Measurements from ENCODE around the gene WRNIP1. TPM values are rescaled to one million over a fixed set of nuclear protein-coding genes. Genes with fewer than 3 reads are reported as not detected.

WRNIP1 gene
- total and polyA plus RNA-seq, 8 donors, result 29.7 to 196 (median 38.5) TPM

GRCh38 chr6:2732503-2733089, 32.6 kb upstream of the WRNIP1 start:
- Histone ChIP-seq H3K27me3 (no peaks in the 10 kb centered on the region), H3K4me1 (peaks cover 0 to 38% (median 12%) of the 10 kb centered on the region in 4 donors), H3K36me3 (no peaks in the 10 kb centered on the region), H3K4me3 (no peak overlapping the region), H3K27ac (peak overlapping the region in 3 of 5 donors; percentile 16 to 41 (median 33)), H3K9me3 (no peaks in the 10 kb centered on the region)
- peak in 1 of 2 donors; percentile 31 for DNase-seq
- TF ChIP-seq EP300 (IDR thresholded peaks at IDR 0.05) (no peak), POLR2A (IDR thresholded peaks at IDR 0.05) (no peak), POLR2AphosphoS5 (IDR thresholded peaks at IDR 0.05) (no peak)
- TF ChIP-seq, protein P1, sequence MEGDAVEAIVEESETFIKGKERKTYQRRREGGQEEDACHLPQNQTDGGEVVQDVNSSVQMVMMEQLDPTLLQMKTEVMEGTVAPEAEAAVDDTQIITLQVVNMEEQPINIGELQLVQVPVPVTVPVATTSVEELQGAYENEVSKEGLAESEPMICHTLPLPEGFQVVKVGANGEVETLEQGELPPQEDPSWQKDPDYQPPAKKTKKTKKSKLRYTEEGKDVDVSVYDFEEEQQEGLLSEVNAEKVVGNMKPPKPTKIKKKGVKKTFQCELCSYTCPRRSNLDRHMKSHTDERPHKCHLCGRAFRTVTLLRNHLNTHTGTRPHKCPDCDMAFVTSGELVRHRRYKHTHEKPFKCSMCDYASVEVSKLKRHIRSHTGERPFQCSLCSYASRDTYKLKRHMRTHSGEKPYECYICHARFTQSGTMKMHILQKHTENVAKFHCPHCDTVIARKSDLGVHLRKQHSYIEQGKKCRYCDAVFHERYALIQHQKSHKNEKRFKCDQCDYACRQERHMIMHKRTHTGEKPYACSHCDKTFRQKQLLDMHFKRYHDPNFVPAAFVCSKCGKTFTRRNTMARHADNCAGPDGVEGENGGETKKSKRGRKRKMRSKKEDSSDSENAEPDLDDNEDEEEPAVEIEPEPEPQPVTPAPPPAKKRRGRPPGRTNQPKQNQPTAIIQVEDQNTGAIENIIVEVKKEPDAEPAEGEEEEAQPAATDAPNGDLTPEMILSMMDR (IDR thresholded peaks at IDR 0.05), result no peak
- 17 to 48% (median 38%) methylated on average over 3 to 5 of the region's 5 CpGs for WGBS, 5 donors
- intact Hi-C loops (cut with DNase I; ENCODE audit: low total_unique reads), result no loop called here

DNA sequence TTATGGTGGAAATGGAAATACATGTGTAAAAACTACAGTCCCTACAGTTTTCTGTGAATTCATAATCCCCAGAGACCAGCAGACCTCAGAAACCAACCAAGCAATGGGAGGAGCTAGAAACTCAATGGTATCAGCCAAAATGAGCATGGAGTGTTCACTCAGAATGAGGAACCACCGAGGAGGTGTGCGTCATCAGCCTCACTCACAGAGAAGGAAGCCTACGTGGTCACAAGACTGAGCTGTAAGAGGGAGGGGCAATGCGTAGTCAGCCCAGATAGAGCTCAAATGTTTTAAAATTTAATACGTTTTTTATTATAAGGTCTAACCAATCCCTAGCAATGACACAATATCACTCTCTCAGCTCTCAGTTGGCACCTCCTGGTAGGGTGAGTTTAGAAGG, 31.9 kb upstream of the WRNIP1 start:
- peaks cover 0 to 41% (median 14%) of the 10 kb centered on the region in 4 donors for H3K4me1 ChIP-seq
- 70 to 85% (median 79%) methylated on average over 5 of the region's 5 CpGs for WGBS, 5 donors
- peak; percentile 39 to 59 for DNase-seq
- no peaks in the 10 kb centered on the region for H3K27me3 ChIP-seq
- no peaks in the 10 kb centered on the region for H3K36me3 ChIP-seq
- no peaks in the 10 kb centered on the region for H3K9me3 ChIP-seq
- H3K4me3 ChIP-seq, result no peak overlapping the region
- intact Hi-C loops (cut with DNase I; ENCODE audit: low total_unique reads), result no loop called here
- TF ChIP-seq, protein P1 (IDR thresholded peaks at IDR 0.05), result no peak
- TF ChIP-seq EP300 (IDR thresholded peaks at IDR 0.05), result no peak
- TF ChIP-seq POLR2AphosphoS5 (IDR thresholded peaks at IDR 0.05), result no peak
- no peak for TF ChIP-seq POLR2A (IDR thresholded peaks at IDR 0.05)
- H3K27ac ChIP-seq, result peak overlapping the region in 3 of 5 donors; percentile 16 to 40 (median 33)

DNA sequence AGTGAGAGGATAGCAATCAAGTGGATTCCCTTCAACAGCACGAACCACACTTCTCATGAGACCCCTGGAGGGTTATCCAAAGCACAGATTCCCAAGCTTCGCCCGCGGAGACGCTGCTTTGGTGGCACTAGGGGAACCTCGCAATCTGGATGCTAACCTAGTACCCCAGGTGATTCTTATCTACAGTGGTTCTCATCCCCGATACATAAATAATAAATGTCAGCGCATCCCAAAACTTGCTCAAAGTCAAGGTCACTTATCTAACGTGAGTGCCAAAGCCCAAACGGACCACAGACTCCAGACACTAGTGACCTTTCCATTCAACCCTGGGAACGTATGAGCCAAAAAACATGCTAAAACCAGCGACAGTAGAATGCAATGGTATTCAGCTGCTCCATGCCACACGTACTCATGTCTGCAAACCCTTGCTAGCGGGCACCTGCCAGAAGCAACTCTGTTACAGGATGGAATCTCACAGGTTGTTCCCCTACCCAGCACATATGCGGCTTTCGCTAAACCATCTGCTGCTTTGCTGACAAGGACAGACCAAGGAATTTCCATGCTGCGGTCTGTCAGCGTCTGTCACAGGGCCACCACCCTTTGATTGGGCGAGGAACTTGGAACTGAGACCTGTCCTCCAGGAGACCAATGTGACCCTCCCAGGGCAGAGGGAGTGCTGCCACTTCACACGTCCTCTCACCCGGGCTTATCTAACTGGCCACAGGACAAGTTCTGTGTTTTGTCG, 31.3 kb upstream of the WRNIP1 start:
- H3K4me3 ChIP-seq, result no peak overlapping the region
- no peaks in the 10 kb centered on the region for H3K9me3 ChIP-seq
- intact Hi-C loops (cut with DNase I; ENCODE audit: low total_unique reads), result no loop called here
- peaks cover 0 to 44% (median 15%) of the 10 kb centered on the region in 4 donors for H3K4me1 ChIP-seq
- no peak for TF ChIP-seq POLR2AphosphoS5 (IDR thresholded peaks at IDR 0.05)
- no peak for TF ChIP-seq EP300 (IDR thresholded peaks at IDR 0.05)
- TF ChIP-seq, protein P1 (IDR thresholded peaks at IDR 0.05), result no peak
- no peak for TF ChIP-seq POLR2A (IDR thresholded peaks at IDR 0.05)
- no peaks in the 10 kb centered on the region for H3K27me3 ChIP-seq
- H3K27ac ChIP-seq, result peak overlapping the region in 3 of 5 donors; percentile 20 to 40 (median 31)
- H3K36me3 ChIP-seq, result no peaks in the 10 kb centered on the region
- peak in 1 of 2 donors; percentile 45 for DNase-seq
- 68 to 78% (median 73%) methylated on average over 22 of the region's 22 CpGs for WGBS, 5 donors

DNA sequence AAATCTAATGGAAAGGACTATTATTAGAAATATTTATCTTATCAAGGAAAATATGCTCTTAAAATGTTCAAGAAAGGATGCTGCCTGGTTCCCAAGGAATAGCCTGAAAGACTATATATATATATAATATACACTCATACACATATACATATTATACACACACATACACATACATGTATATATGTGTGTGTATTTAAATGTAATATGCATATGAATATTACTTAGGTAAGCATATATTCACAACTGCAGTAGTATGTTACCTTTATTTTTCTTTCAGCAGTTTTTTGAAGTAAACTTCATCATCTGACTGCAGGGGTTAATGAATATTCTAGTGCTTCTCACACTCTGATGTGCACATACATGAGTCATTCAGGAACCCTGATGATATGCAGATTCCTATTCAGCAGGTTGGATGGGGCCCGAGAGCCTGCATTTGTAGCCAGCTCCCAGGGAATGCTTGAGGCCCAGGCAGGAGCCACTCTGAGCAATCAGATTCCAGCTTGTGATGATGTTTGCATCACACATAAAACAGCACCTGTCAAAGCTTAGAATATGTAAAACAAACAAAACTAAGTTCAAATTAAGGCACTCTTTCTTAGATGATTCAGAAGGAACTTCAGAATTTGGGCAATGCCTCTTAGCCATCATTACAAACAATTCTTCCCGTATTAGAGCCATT, 30.6 kb upstream of the WRNIP1 start:
- 66 to 75% (median 71%) methylated on average over 2 of the region's 2 CpGs for WGBS, 5 donors
- H3K4me3 ChIP-seq, result no peak overlapping the region
- intact Hi-C loops (cut with DNase I; ENCODE audit: low total_unique reads), result no loop called here

More for the DNA sequence above, 30.6 kb upstream of the WRNIP1 start:
- no peaks in the 10 kb centered on the region for H3K9me3 ChIP-seq
- no peaks in the 10 kb centered on the region for H3K27me3 ChIP-seq
- no peak for TF ChIP-seq POLR2A (IDR thresholded peaks at IDR 0.05)
- TF ChIP-seq EP300 (IDR thresholded peaks at IDR 0.05), result no peak
- no peak for TF ChIP-seq POLR2AphosphoS5 (IDR thresholded peaks at IDR 0.05)
- TF ChIP-seq, protein P1 (IDR thresholded peaks at IDR 0.05), result no peak
- no peak for DNase-seq
- no peaks in the 10 kb centered on the region for H3K36me3 ChIP-seq
- peaks cover 0 to 44% (median 15%) of the 10 kb centered on the region in 4 donors for H3K4me1 ChIP-seq
- H3K27ac ChIP-seq, result no peak overlapping the region
